Right lobe of liver (tissue), 4 donors: ENCODE data around the gene PRSS16.

Source experiments
- CTCF ChIP-seq, 4 donors: fragments of 200-600 bp in 3 of 4; fragments of 450-650 bp in 1 of 4; IDR thresholded peaks; one replicate each; pipeline versions ENCODE4 v1.5.1 to v1.8.0; 2016 to 2022; ENCODE audit warnings: antibody characterized with exemption in 4 of 4, mild to moderate bottlenecking in 2 of 4
- POLR2A ChIP-seq: fragments of 450-650 bp; IDR thresholded peaks from one replicate; pipeline ENCODE4 v1.6.1; 2017; ENCODE audit warnings: antibody characterized with exemption, mild to moderate bottlenecking
- donor health status: DM: no; HTN: no; CAD: no.
- donor health status: DM: no; HTN: no; CAD: no.
- donor health status: DM: no; HTN: yes; CAD: no.

GRCh38 chr6:27230758-27231111 is 16.8 kb upstream of the PRSS16 start:
- TF ChIP-seq POLR2A (no peak), CTCF (IDR thresholded peaks at IDR 0.05) (no peak)
